ENCODE measurements around the gene C20orf173.
"Not testable (repeated sequence)": the region's sequence is repeated elsewhere in the genome, so short reads cannot be mapped to it uniquely, and the experiment has no call there.

The C20orf173 gene

GRCh38 chr20:35546127-35546526 lies 16.7 kb upstream of the C20orf173 start:
- no peak for DNase-seq (ENCODE audit: low spot score)

- not testable (repeated sequence) for DNase-seq (ENCODE audit: low spot score)
These were observed 15.5 kb upstream of the C20orf173 start for GRCh38 chr20:35544941-35545340.

- no peak for DNase-seq (ENCODE audit: low spot score)
These were observed 15.0 kb upstream of the C20orf173 start for GRCh38 chr20:35544436-35544835.

- no peak for DNase-seq (ENCODE audit: low spot score)
These were observed 13.5 kb upstream of the C20orf173 start for GRCh38 chr20:35542990-35543389.

- DNase-seq (ENCODE audit: low spot score) = peak; percentile 99
These were observed 12.6 kb upstream of the C20orf173 start, which contains the start of gene ERGIC3 for GRCh38 chr20:35541783-35542662. TSS of gene ERGIC3 (plus strand) at chr20:35542078. CDS start at chr20:35542098, 20 bp downstream.

GRCh38 chr20:35541118-35541782 lies 11.8 kb upstream of the C20orf173 start:
- DNase-seq (ENCODE audit: low spot score) = peak; percentile 32

GRCh38 chr20:35539756-35540212 lies 10.3 kb upstream of the C20orf173 start:
- DNase-seq (ENCODE audit: low spot score) = no peak

- DNase-seq (ENCODE audit: low spot score) = no peak
These were observed 2.2 kb downstream of the C20orf173 start for GRCh38 chr20:35527122-35527769.

- no peak for DNase-seq (ENCODE audit: low spot score)
These were observed 3.8 kb downstream of the C20orf173 start for GRCh38 chr20:35525639-35526038.

GRCh38 chr20:35523298-35523888 lies 6.1 kb downstream of the C20orf173 start:
- peak; percentile 39 for DNase-seq (ENCODE audit: low spot score)

GRCh38 chr20:35518955-35519354 lies 10.5 kb downstream of the C20orf173 start:
- no peak for DNase-seq (ENCODE audit: low spot score)

GRCh38 chr20:35517767-35518166 lies 11.7 kb downstream of the C20orf173 start:
- not testable (repeated sequence) for DNase-seq (ENCODE audit: low spot score)

- no peak for DNase-seq (ENCODE audit: low spot score)
These were observed 12.3 kb downstream of the C20orf173 start for GRCh38 chr20:35517125-35517524.

- peak; percentile 91 for DNase-seq (ENCODE audit: low spot score)
These were observed 13.4 kb downstream of the C20orf173 start for GRCh38 chr20:35515949-35516645.

- no peak for DNase-seq (ENCODE audit: low spot score)
These were observed 14.1 kb downstream of the C20orf173 start for GRCh38 chr20:35515341-35515740.

GRCh38 chr20:35514371-35514932 lies 15.0 kb downstream of the C20orf173 start:
- no peak for DNase-seq (ENCODE audit: low spot score)

- peak; percentile 70 for DNase-seq (ENCODE audit: low spot score)
These were observed 17.5 kb downstream of the C20orf173 start for GRCh38 chr20:35511814-35512420.

- no peak for DNase-seq (ENCODE audit: low spot score)
These were observed 18.3 kb downstream of the C20orf173 start for GRCh38 chr20:35510951-35511735.

GRCh38 chr20:35508493-35509218 lies 20.8 kb downstream of the C20orf173 start:
- DNase-seq (ENCODE audit: low spot score) = no peak

Data from SW480 (cell line).